T-helper 17 cell (primary cell): ENCODE data around the gene SLC34A3. TPM values are rescaled to one million over a fixed set of nuclear protein-coding genes. Genes with fewer than 3 reads are reported as not detected.
"Not testable (repeated sequence)": the region's sequence is repeated elsewhere in the genome, so short reads cannot be mapped to it uniquely, and the experiment has no call there.

Source experiments
- ATAC-seq: fragments of 150-1000 bp; cut with Tn5 transposase; 2 replicates; pipeline ENCODE4 v1.10.0; 2021; ENCODE audit warnings: mild to moderate bottlenecking, moderate library complexity
- DNase-seq, 3 donors: peaks; one replicate each; pipeline versions ENCODE4 v3.0.0 to v3.0.0-alpha.2; 2020 to 2021
- H3K9me3 ChIP-seq: one replicate; pipeline ENCODE4 v1.7.0; 2013; ENCODE audit warnings: low read length, mild to moderate bottlenecking; ENCODE audit not compliant: control insufficient read depth, poor library complexity, severe bottlenecking
- H3K27ac Mint-ChIP-seq: one replicate; pipeline ENCODE4 v1.8.0; 2022; ENCODE audit warnings: mild to moderate bottlenecking, moderate library complexity, mixed read lengths
- H3K27me3 Mint-ChIP-seq: one replicate; pipeline ENCODE4 v1.8.0; 2022; ENCODE audit warnings: mixed read lengths
- H3K36me3 Mint-ChIP-seq: one replicate; pipeline ENCODE4 v1.8.0; 2022; ENCODE audit warnings: low read depth, mixed read lengths
- H3K4me1 Mint-ChIP-seq: one replicate; pipeline ENCODE4 v1.8.0; 2022; ENCODE audit warnings: mild to moderate bottlenecking, mixed read lengths
- H3K4me3 Mint-ChIP-seq: one replicate; pipeline ENCODE4 v1.8.0; 2022; ENCODE audit warnings: mild to moderate bottlenecking, moderate library complexity, mixed read lengths
- total RNA-seq, 4 donors: library from RNA in 2 of 4; stranded (reverse) in 2 of 4; gene quantifications; one replicate each; pipeline ENCODE4 v1.2.3 and lab custom pipeline; 2022 to 2026

The SLC34A3 gene
- total RNA-seq, 2 donors from 2014 or later: not detected

DNA sequence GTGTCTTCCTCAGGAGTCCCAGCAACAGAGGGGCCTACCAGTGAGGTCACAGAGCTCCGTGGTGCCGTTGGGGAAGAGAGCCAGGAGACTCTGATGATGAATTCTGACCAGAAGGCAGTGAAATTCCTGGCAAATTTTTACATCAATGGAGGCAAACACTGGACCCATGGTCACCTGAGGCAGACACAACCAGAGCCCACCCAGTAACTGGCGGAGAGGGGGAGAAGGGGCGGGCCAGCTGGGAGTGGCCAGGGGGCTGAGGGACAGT lies 20.4 kb downstream of the SLC34A3 start, which contains the start of gene STPG3:
STPG3 (plus strand) TSS at position 93 of the 268 bp plus-strand sequence; CDS start at position 94, 1 bp downstream.
- ATAC-seq (no peak), DNase-seq (no peak)
- Mint-ChIP-seq H3K27me3 (no peaks in the 10 kb centered on the region), H3K4me1 (peaks cover 5% of the 10 kb centered on the region), H3K36me3 (no peaks in the 10 kb centered on the region), H3K4me3 (no peak within 1 kb of the TSS), H3K27ac (no peak within 1 kb of the TSS)
- H3K9me3 ChIP-seq: no peaks in the 10 kb centered on the region

DNA sequence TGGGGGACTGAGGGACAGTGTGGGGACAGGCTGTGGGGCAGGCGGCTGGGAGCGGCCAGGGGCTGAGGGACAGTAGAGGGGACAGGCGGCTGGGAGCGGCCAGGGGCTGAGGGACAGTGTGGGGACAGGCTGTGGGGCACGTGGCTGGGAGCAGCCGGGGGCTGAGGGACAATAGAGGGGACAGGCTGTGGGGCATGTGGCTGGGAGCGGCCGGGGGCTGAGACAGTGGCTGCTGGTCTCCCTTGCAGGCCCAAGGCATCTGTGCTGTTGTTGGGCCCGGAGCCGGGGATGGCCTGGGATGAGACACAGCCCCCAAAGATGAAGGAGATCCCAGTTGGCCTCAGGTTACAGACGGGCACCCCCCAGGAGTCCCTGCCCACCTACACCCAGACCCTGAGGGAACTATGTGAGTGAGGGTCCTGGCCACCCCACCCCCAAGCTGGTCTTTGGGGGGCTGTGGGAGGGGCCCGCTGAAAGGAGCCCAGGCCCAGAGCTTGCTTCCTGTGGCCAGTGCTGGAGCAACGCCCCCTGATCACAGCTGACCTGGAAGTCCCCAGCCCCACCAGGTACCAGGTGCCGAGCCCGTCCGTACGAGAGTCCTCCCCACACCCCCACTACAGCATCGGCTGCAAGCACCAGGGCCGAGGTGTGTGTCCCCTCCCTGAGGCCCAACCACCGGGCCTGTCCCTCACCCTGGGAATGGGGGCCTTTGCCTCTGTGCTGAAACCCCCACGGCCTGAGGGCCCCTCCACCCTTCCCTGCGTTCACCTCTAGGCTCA lies 21.0 kb downstream of the SLC34A3 start:
- ATAC-seq: no peak
- H3K4me3 Mint-ChIP-seq: no peak overlapping the region
- no peak for DNase-seq
- H3K36me3 Mint-ChIP-seq: no peaks in the 10 kb centered on the region
- H3K9me3 ChIP-seq: no peaks in the 10 kb centered on the region
- peaks cover 10% of the 10 kb centered on the region for H3K4me1 Mint-ChIP-seq
- no peak overlapping the region for H3K27ac Mint-ChIP-seq
- H3K27me3 Mint-ChIP-seq: no peaks in the 10 kb centered on the region

DNA sequence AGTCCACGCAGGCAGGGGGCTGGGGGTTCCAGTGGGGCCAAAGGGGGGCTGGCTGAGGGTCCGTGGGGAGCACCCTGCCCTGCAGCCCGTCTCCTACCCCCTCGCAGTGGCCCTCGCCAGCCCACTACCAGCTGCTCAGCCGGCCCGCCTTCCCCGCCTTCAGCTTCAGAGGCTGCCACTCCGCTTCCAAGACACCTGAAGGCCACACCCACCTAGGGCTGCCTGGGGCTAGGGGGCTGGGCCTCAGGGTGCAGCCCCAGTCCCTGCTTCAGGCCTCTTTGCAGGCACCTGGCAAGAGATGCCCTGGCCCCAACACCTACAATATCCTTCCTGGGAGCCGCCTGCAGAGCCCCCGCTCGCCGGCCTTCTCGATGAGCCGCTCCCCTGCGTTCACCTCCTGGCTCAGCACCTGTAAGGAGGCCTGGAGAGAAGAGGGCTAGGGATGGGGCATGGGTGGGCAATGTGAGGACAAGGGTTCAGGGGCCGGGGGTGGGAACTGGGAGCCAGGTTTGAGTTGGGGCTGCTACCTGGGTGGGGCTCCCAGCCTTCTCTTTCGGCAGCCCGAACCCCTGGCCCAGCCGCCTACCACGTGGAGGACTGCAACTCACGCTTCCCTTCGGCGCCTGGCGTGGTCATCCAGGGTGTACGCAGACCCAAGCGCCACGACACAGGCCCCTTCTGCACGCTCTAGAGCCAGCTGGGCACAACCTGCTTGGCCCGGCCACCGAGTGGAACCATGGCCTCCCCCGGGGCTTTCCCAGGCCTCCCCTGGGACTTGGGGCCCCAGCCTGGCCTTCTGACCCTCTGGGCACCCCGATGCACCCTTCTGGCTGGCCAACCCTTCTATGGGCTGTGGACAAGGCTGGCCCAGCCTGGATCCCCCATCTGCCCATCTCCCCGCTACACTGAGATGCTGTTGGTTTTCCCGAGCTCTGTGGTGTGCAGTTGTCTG lies 22.1 kb downstream of the SLC34A3 start:
- ATAC-seq: no peak
- H3K4me1 Mint-ChIP-seq: peaks cover 10% of the 10 kb centered on the region
- no peaks in the 10 kb centered on the region for H3K9me3 ChIP-seq
- DNase-seq: no peak
- no peaks in the 10 kb centered on the region for H3K36me3 Mint-ChIP-seq
- no peaks in the 10 kb centered on the region for H3K27me3 Mint-ChIP-seq
- peak overlapping the region; percentile 12 for H3K4me3 Mint-ChIP-seq
- no peak overlapping the region for H3K27ac Mint-ChIP-seq

DNA sequence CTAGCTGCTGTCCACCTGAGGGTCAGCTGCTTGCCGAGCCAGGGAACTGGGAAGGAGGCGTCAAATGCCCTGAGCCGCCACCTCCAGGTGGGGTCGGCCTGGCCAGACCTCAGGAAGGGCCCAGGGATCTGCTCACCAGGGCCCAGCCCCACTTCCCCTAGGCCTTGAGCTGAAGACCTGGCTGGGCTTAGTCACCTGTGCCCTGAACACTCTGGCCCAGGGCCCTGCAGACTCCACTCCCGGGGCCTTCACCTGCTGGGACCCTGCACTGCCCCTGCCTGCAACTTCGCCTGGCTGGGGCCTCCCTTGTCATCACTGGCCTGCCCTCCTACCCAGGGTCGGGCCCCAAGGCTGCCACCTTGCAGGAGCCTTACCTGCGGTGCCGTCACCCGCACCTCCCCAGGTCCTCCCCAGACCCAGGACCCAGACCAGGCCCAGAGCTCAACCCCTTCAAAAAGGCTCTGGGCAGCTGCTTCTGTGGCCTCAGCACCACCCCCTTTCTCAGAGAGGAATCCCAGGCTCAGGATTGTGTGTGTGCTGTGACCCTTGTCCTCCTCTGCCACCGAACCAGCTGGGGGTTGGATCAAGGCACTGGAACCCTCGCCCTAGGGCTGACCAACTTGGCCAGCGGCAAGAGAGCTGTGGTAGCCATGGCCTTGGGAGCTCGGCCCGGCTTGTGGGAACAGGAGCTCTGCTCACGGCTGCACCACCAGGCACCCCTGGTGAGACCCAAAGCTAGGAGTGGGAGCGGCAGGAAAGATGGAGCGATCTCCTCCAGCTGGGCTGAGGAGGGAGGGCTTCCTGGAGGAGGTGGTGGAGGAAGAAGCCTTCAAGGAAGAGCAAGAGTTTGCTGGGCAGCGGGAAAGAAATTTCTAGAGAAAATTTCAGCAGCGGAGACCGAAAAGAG lies 23.3 kb downstream of the SLC34A3 start:
- peaks cover 10% of the 10 kb centered on the region for H3K4me1 Mint-ChIP-seq
- H3K9me3 ChIP-seq: no peaks in the 10 kb centered on the region
- no peaks in the 10 kb centered on the region for H3K27me3 Mint-ChIP-seq
- H3K4me3 Mint-ChIP-seq: peak overlapping the region; percentile 88
- no peak for ATAC-seq
- no peaks in the 10 kb centered on the region for H3K36me3 Mint-ChIP-seq
- no peak for DNase-seq
- no peak overlapping the region for H3K27ac Mint-ChIP-seq

DNA sequence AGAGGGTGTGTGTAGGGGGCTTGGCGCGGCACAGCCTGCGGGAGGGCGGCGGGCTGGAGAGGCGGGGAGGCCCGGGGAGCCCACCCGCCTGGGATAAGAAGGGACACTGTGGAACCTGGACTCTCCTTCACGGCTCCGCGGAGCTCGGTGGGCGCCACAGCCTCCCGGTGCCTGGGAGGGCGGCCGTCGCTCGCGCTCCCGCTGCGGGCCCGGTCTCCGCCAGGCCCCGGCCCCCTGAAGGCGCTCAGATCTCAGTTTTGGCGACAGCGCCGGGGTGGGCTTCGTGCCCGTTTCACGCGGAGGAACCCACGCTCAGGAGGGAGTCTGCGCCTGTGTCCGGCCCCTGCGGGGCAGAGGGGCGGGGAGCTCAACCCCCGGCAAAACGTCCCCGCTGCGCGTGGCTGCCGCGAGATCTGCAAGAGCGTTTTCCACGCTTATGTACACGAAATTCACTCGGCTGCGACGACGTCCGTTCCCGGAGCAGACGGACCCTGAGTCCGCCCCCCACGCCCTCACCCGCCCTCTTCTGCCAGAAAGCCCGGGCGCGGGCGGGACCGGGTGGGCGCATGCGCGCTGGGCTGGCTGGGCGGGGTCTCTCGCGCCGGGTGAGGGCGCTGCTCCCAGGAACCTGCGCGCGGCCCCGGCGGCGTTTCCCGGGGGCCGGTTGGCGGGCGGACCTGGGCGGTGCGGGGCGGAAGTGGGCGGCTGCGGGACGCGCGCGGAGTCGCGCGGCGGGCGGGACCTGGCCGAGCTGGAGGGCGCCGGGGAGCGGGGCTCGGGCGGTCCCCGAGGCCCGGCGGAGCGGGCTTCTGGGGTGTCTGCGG lies 24.1 kb downstream of the SLC34A3 start, which contains the start of gene NELFB:
NELFB (plus strand) TSS at position 704 of the 824 bp plus-strand sequence.
- Mint-ChIP-seq H3K27ac (peak within 1 kb of the TSS; percentile 56), H3K4me1 (peaks cover 10% of the 10 kb centered on the region), H3K27me3 (no peaks in the 10 kb centered on the region), H3K4me3 (peak within 1 kb of the TSS; percentile 88), H3K36me3 (no peaks in the 10 kb centered on the region)
- DNase-seq (peak; percentile 96 to 99 (median 98)), ATAC-seq (peak; percentile 94)
- no peaks in the 10 kb centered on the region for H3K9me3 ChIP-seq

DNA sequence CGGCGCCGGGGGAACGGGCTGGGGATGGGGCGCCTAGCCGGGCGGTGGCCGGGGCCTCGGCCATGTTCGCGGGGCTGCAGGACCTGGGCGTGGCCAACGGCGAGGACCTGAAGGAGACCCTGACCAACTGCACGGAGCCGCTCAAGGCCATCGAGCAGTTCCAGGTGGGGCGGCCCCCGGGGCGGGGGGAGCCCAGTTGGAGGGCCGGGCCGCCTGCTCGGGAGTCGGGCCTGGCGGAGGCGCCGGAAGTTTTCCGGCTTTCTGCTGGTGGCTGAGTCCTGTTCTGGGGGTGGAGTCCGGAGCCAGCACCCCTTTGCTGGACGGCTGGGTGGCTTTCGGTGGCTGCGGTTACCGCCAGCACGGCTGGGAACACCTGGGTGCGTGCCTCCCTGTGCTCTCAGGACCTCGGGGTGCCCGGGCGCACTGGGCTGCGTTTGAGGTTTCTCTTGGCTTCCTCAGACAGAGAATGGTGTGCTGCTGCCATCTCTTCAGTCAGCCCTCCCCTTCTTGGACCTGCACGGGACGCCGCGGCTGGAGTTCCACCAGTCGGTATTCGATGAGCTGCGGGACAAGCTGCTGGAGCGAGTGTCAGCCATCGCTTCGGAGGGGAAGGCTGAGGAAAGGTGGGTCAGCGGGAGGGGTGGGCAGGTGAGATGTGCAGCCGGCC lies 24.9 kb downstream of the SLC34A3 start:
- peaks cover 10% of the 10 kb centered on the region for H3K4me1 Mint-ChIP-seq
- H3K9me3 ChIP-seq: no peaks in the 10 kb centered on the region
- DNase-seq (no peak), ATAC-seq (no peak)
- peak overlapping the region; percentile 56 for H3K27ac Mint-ChIP-seq
- H3K27me3 Mint-ChIP-seq: no peaks in the 10 kb centered on the region
- H3K4me3 Mint-ChIP-seq: peak overlapping the region; percentile 88
- no peaks in the 10 kb centered on the region for H3K36me3 Mint-ChIP-seq

DNA sequence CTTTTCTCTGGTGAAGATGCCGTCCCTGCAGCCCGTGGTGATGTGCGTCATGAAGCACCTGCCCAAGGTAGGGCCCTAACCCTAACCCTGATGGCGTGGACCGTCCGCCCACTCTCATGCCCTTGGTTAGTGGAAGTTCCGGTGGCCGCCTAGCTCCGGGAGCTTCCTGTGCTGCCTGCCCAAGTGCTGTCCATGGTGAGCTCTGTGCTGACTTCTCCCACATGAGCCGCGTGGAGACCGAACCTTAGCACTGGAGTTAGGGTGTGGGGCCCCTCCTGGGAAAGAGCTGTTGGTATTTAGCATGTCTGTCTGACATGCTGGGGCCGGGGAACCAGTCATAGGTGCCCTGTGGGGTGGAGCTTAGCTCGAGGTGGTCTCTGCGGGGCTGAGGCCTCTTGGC lies 25.7 kb downstream of the SLC34A3 start:
- H3K27me3 Mint-ChIP-seq: no peaks in the 10 kb centered on the region
- peak overlapping the region; percentile 88 for H3K4me3 Mint-ChIP-seq
- H3K4me1 Mint-ChIP-seq: peaks cover 10% of the 10 kb centered on the region
- ATAC-seq: no peak
- H3K27ac Mint-ChIP-seq: peak overlapping the region; percentile 56
- no peaks in the 10 kb centered on the region for H3K9me3 ChIP-seq
- no peak for DNase-seq
- no peaks in the 10 kb centered on the region for H3K36me3 Mint-ChIP-seq

DNA sequence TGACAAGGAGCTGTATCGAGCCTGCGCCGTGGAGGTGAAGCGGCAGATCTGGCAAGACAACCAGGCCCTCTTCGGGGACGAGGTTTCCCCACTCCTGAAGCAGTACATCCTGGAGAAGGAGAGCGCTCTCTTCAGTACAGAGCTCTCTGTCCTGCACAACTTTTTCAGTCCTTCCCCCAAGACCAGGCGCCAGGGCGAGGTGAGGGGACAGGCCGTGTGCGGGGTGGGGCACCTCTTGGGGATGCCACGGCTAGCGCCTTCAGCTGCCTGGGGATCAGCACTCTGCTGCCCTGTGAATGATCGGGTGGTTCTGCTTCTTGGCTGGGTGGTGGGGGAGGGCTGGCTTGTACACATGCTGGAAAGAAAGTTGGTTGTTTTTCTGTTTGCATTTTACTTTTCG lies 26.2 kb downstream of the SLC34A3 start:
- no peaks in the 10 kb centered on the region for H3K9me3 ChIP-seq
- Mint-ChIP-seq H3K4me3 (peak overlapping the region; percentile 88), H3K36me3 (no peaks in the 10 kb centered on the region), H3K4me1 (peaks cover 10% of the 10 kb centered on the region), H3K27ac (no peak overlapping the region), H3K27me3 (no peaks in the 10 kb centered on the region)
- ATAC-seq (no peak), DNase-seq (no peak)

DNA sequence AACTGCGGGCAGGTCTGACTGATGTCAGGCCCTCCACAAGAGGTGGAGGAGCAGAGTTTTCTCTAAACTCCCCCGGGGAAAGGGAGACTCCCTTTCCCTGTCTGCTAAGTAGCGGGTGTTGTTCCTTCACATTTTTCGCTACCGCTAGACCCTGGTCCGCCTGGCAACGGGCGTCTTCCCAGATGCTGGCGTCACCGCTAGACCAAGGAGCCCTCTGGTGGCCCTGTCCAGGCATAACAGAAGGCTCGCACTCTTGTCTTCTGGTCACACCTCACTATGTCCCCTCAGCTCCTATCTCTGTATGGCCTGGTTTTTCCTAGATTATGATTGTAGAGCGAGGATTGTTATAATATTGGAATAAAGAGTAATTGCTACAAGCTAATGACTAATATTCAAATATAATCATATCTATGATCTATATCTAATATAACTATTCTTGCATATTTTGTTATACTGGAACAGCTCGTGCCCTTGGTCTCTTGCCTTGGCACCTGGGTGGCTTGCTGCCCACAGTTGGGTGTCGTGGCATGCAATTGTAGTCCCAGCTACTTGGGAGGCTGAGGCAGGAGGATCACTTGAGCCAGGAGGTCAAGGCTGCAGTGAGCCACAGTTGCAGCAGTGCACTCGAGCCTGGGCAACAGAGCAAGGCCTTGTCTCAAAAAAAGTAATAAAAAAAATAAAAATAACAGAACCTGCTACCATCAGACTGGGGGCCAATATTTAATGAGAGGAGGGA lies 31.6 kb downstream of the SLC34A3 start:
- not testable (repeated sequence) for H3K4me1 Mint-ChIP-seq, H3K27ac Mint-ChIP-seq, DNase-seq, H3K27me3 Mint-ChIP-seq, H3K4me3 Mint-ChIP-seq, H3K9me3 ChIP-seq, H3K36me3 Mint-ChIP-seq, ATAC-seq

DNA sequence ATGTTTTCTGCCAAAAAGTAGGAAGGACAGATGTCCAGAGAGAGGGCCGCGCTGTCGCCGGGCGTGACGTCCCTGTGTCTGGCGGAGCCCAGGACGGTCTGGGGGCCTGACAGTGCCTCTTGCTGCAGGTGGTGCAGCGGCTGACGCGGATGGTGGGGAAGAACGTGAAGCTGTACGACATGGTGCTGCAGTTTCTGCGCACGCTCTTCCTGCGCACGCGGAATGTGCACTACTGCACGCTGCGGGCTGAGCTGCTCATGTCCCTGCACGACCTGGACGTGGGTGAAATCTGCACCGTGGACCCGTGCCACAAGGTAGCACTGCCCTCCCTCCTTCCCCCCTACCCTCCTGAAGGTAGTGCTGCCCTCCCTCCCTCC lies 32.2 kb downstream of the SLC34A3 start:
- no peaks in the 10 kb centered on the region for H3K36me3 Mint-ChIP-seq
- H3K9me3 ChIP-seq: no peaks in the 10 kb centered on the region
- ATAC-seq (no peak), DNase-seq (no peak)
- no peak overlapping the region for H3K27ac Mint-ChIP-seq
- no peak overlapping the region for H3K4me3 Mint-ChIP-seq
- no peaks in the 10 kb centered on the region for H3K4me1 Mint-ChIP-seq
- H3K27me3 Mint-ChIP-seq: no peaks in the 10 kb centered on the region

DNA sequence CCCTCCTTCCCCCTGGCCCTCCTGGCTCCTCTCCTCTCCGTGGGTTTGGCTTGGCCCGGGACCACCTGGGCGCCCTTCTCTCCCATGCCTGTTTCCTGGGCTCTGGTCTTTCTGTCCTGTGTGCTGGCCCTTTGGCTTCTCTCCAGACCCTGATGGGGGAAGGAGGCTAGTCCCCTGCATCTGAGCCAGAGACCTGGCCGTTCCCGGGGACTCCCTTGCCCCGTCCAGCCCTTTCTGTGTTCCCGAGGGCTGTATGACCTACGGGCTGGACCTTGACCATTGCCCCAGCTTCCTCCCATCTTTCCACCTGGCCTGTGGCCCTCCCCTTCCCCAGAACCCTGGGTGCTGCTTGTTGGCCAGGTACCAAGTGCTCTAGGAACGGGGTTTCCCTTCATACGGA lies 32.8 kb downstream of the SLC34A3 start:
- H3K4me1 Mint-ChIP-seq: peaks cover 3% of the 10 kb centered on the region
- no peak for ATAC-seq
- no peaks in the 10 kb centered on the region for H3K9me3 ChIP-seq
- DNase-seq: no peak
- peak overlapping the region; percentile 31 for H3K4me3 Mint-ChIP-seq
- no peak overlapping the region for H3K27ac Mint-ChIP-seq
- H3K36me3 Mint-ChIP-seq: peaks cover under 1% of the 10 kb centered on the region
- H3K27me3 Mint-ChIP-seq: no peaks in the 10 kb centered on the region
